HepG2 (cell line): ENCODE measurements around the gene SYNC. TPM values are rescaled to one million over a fixed set of nuclear protein-coding genes. Genes with fewer than 3 reads are reported as not detected.
"Not testable (repeated sequence)": the region's sequence is repeated elsewhere in the genome, so short reads cannot be mapped to it uniquely, and the experiment has no call there.

Source experiments
- ATAC-seq: fragments of 200-7000 bp; cut with Tn5 transposase; 3 replicates; pipeline ENCODE4 v1.9.1; 2020; ENCODE audit warnings: mild to moderate bottlenecking, moderate library complexity
- BruUV-seq: library from RNA; stranded (reverse); fragments of 400-500 nt; replicated peaks from 2 replicates; lab custom pipeline; 2021; lab: Mats Ljungman, UMichigan
- CTCF ChIA-PET: fragments of 300-600 bp; formaldehyde crosslinking; extraction: SDS; loops from one replicate; lab custom pipeline; 2021; ENCODE audit warnings: low total read pairs, inconsistent platforms, low intra/inter-chr PET ratio; lab: Yijun Ruan, JAX
- POLR2A ChIA-PET: fragments of 350-600 bp; sonication (Branson Sonifier 250); formaldehyde crosslinking; loops from one replicate; lab custom pipeline; 2020; ENCODE audit warnings: antibody characterized with exemption, inconsistent platforms; lab: Yijun Ruan, JAX
- DNase-seq: peaks from one replicate; pipeline ENCODE4 v3.0.0-alpha.2; 2015; ENCODE audit warnings: low spot score
- FAIRE-seq: peaks from 3 replicates; lab custom pipeline; 2011; peaks lifted over from hg19 to GRCh38; lab: Jason Lieb, UNC
- H2AFZ ChIP-seq: one replicate; pipeline ENCODE4 v1.6.1; 2011; ENCODE audit warnings: low read length, inconsistent platforms
- H3K27ac ChIP-seq: fragments of 300-600 bp; 3 replicates; pipeline ENCODE4 v1.8.0; 2011; ENCODE audit warnings: mixed run types, mild to moderate bottlenecking, mixed read lengths, low read length, inconsistent platforms; ENCODE audit not compliant: insufficient read depth; ENCODE audit errors: extremely low read length
- H3K27me3 ChIP-seq, 2 experiments: fragments of 200-600 bp in 1 of 2; 2 replicates in 1 of 2; 3 replicates in 1 of 2; pipeline versions ENCODE4 v1.6.0 to v1.8.0; 2011; ENCODE audit warnings: low read length in 2 of 2, mild to moderate bottlenecking in 2 of 2, moderate library complexity in 2 of 2, inconsistent platforms in 1 of 2; ENCODE audit not compliant: insufficient read depth in 2 of 2, control insufficient read depth in 1 of 2
- H3K36me3 ChIP-seq, 2 experiments: fragments of 200-600 bp in 1 of 2; replicated peaks in 1 of 2; 2 replicates in 1 of 2; 3 replicates in 1 of 2; pipeline versions ENCODE4 v1.5.1 to v1.8.0; 2011; ENCODE audit warnings: low read length in 2 of 2, inconsistent platforms in 1 of 2; ENCODE audit not compliant: insufficient read depth in 2 of 2, control insufficient read depth in 1 of 2
- H3K4me1 ChIP-seq: 2 replicates; pipeline ENCODE4 v1.5.1; 2012; ENCODE audit warnings: low read length, inconsistent platforms; ENCODE audit not compliant: insufficient read depth
- H3K4me2 ChIP-seq: 2 replicates; pipeline ENCODE4 v1.6.0; 2011; ENCODE audit warnings: low read depth, low read length, inconsistent platforms
- H3K4me3 ChIP-seq, 3 experiments: fragments of 200-600 bp in 1 of 3; sonication (generic), shearing (Covaris generic) in 1 of 3; replicated peaks in 1 of 3; 2 replicates each; pipeline ENCODE4 v1.5.1; 2011 to 2016; ENCODE audit warnings: low read length in 3 of 3, inconsistent platforms in 2 of 3, low read depth in 2 of 3, mild to moderate bottlenecking in 2 of 3, control low read depth in 1 of 3, mixed read lengths in 1 of 3; ENCODE audit not compliant: insufficient read depth in 1 of 3
- H3K79me2 ChIP-seq: one replicate; pipeline ENCODE4 v1.6.1; 2011; ENCODE audit warnings: low read length, inconsistent platforms; ENCODE audit not compliant: insufficient read depth
- H3K9ac ChIP-seq: 2 replicates; pipeline ENCODE4 v1.6.0; 2011; ENCODE audit warnings: mild to moderate bottlenecking, low read depth, low read length, inconsistent platforms; ENCODE audit not compliant: insufficient read depth
- H3K9me3 ChIP-seq: 2 replicates; pipeline ENCODE4 v1.5.1; 2012; ENCODE audit warnings: mild to moderate bottlenecking, low read length
- H4K20me1 ChIP-seq: 2 replicates; pipeline ENCODE4 v1.6.0; 2011; ENCODE audit warnings: inconsistent platforms, mild to moderate bottlenecking, low read length, moderate library complexity; ENCODE audit not compliant: insufficient read depth
- ZNF136 ChIP-seq: sonication (generic); formaldehyde crosslinking; IDR thresholded peaks from 2 replicates; pipeline ENCODE4 v1.8.1; 2022; ENCODE audit warnings: low read depth, mild to moderate bottlenecking, moderate library complexity, missing genetic modification reagents
- WGBS: methylation state at CpG from one replicate; pipeline ENCODE4 v1.1.6; 2017; ENCODE audit warnings: low lambda C conversion rate; 5-methylcytosine and 5-hydroxymethylcytosine counted together
- in situ Hi-C: cut with HindIII; loops from 2 replicates; pipeline ENCODE4 v1.10.0; 2017; ENCODE audit warnings: low pct_unique_long_range_greater_than_20kb; ENCODE audit not compliant: extremely low pct_ligation_motif_present
- intact Hi-C: fragments of 100-400 bp; cut with micrococcal nuclease; formaldehyde crosslinking; loops from one replicate; pipeline ENCODE4 v1.10.0; 2022; ENCODE audit not compliant: unreplicated experiment
- polyA plus RNA-seq, 8 experiments: library from polyadenylated mRNA; depleted of rRNA in 3 of 8; stranded (reverse) in 7 of 8; unstranded in 1 of 8; fragments of >200 nt; fragmentation: Illumina TruSeq in 4 of 8; extraction: Trizol in 4 of 8; gene quantifications; 2 replicates each; pipeline versions ENCODE4 v1.2.1 to v1.2.3, GENCODE V29; 2011 to 2016; ENCODE audit warnings: low read depth in 4 of 8, missing spikeins in 1 of 8, mixed read lengths in 1 of 8; ENCODE audit not compliant: insufficient read depth in 1 of 8
- total RNA-seq, 5 experiments: library from RNA; depleted of rRNA; stranded (reverse); fragments of >200 nt; fragmentation: Illumina TruSeq; extraction: Trizol; gene quantifications; 2 replicates each; pipeline ENCODE4 v1.2.3, GENCODE V29; 2016; ENCODE audit warnings: low read depth in 1 of 5

The SYNC gene
- total and polyA plus RNA-seq, 2 of the 13 experiments (the other 11 are each of a cell fraction or from before 2014, with no cell fraction given): 2.4 to 5.4 TPM

GRCh38 chr1:32713081-32713480 is 10.5 kb upstream of the SYNC start:
- ATAC-seq: no peak

GRCh38 chr1:32711221-32711620 is 8.7 kb upstream of the SYNC start:
- not testable (repeated sequence) for H3K4me2 ChIP-seq, H3K79me2 ChIP-seq, H4K20me1 ChIP-seq, DNase-seq, H2AFZ ChIP-seq, H3K9me3 ChIP-seq, H3K27ac ChIP-seq, H3K4me3 ChIP-seq, FAIRE-seq, H3K27me3 ChIP-seq, H3K36me3 ChIP-seq, H3K9ac ChIP-seq, ATAC-seq, BruUV-seq
- in situ Hi-C loops: loop anchor here (5.0 kb wide), 1 partner anchor 56 kb away; no protein-coding TSS in a partner anchor
- ChIA-PET CTCF (interaction anchor here (0.8 to 4.2 kb wide), 6 partner anchors 18 to 76 kb away, joined by 3 to 88 read pairs (median 9); a partner anchor contains a TSS), POLR2A (interaction anchor here (0.7 to 3.6 kb wide), 7 partner anchors 8 to 317 kb away, joined by 3 to 51 read pairs (median 9); partner anchors contain the start of genes BSDC1 and RBBP4)
- peaks cover 72% of the 10 kb centered on the region for H3K4me1 ChIP-seq
- intact Hi-C loops: loop anchor here (10.0 kb wide), 1 partner anchor 164 kb away; the partner anchor contains the start of gene FNDC5
- 49% methylated on average over 4 of the region's 4 CpGs for WGBS

More at GRCh38 chr1:32713081-32713480, 10.5 kb upstream of the SYNC start:
- Histone ChIP-seq H3K36me3 (no peaks in the 10 kb centered on the region), H3K4me2 (no peak overlapping the region), H3K4me1 (peaks cover 82% of the 10 kb centered on the region), H3K4me3 (no peak overlapping the region), H2AFZ (no peak overlapping the region), H3K9me3 (no peaks in the 10 kb centered on the region), H3K27me3 (no peaks in the 10 kb centered on the region), H3K27ac (no peak overlapping the region), H3K79me2 (no peaks in the 10 kb centered on the region), H4K20me1 (no peaks in the 10 kb centered on the region), H3K9ac (no peak overlapping the region)
- ChIA-PET CTCF (interaction anchor here (1.3 to 4.2 kb wide), 4 partner anchors 28 to 193 kb away, joined by 3 to 88 read pairs (median 12); a partner anchor contains a TSS), POLR2A (interaction anchor here (1.1 to 4.4 kb wide), 9 partner anchors 17 to 104 kb away, joined by 3 to 51 read pairs (median 9); partner anchors contain the start of genes RBBP4, S100PBP and YARS1)
- DNase-seq (no peak), FAIRE-seq (no peak)
- intact Hi-C loops (loop anchor here (2.0 to 10.0 kb wide), 2 partner anchors 18 to 162 kb away; partner anchors contain the start of gene FNDC5), in situ Hi-C loops (loop anchor here (5.0 kb wide), 1 partner anchor 54 kb away; no protein-coding TSS in a partner anchor)
- no peak for TF ChIP-seq ZNF136 (CRISPR knock-in tag)
- WGBS: 84% methylated on average over 10 of the region's 10 CpGs
- BruUV-seq: no TSS peak
